Body of pancreas (tissue), 4 donors: ENCODE measurements around the gene ENG. TPM values are rescaled to one million over a fixed set of nuclear protein-coding genes. Genes with fewer than 3 reads are reported as not detected.

Experiments used
- ATAC-seq: fragments of 150-250 bp; one replicate; pipeline ENCODE4 v1.9.1; 2016
- DNase-seq, 4 donors: peaks; one replicate each; pipeline ENCODE4 v3.0.0-alpha.2; 2019
- H3K27ac ChIP-seq, 4 donors: fragments of 200-600 bp; sonication (generic); 1 replicate in 3 of 4; 2 replicates in 1 of 4; pipeline versions ENCODE4 v1.5.1 to v1.6.1; 2016 to 2019; ENCODE audit warnings: mild to moderate bottlenecking in 1 of 4, mixed read lengths in 1 of 4, moderate library complexity in 1 of 4
- H3K27me3 ChIP-seq, 2 donors: fragments of 200-600 bp; sonication (generic); one replicate each; pipeline ENCODE4 v1.6.0; 2016; ENCODE audit warnings: mild to moderate bottlenecking in 1 of 2
- H3K36me3 ChIP-seq, 2 donors: fragments of 200-600 bp; sonication (generic); replicated peaks in 1 of 2; 2 replicates each; pipeline ENCODE4 v1.5.1; 2016; ENCODE audit warnings: low read depth in 2 of 2; ENCODE audit not compliant: insufficient read depth in 1 of 2
- H3K4me1 ChIP-seq: fragments of 200-600 bp; sonication (generic); one replicate; pipeline ENCODE4 v1.6.0; 2016
- H3K4me3 ChIP-seq, 2 donors: fragments of 200-600 bp; sonication (generic); 1 replicate in 1 of 2; 2 replicates in 1 of 2; pipeline ENCODE4 v1.5.1; 2016 to 2019
- H3K9me3 ChIP-seq, 3 donors: fragments of 200-600 bp; sonication (generic); 1 replicate in 2 of 3; 2 replicates in 1 of 3; pipeline ENCODE4 v1.5.1; 2016
- CTCF ChIP-seq, 7 experiments: fragments of 450-650 bp in 4 of 7; fragments of 200-600 bp in 3 of 7; sonication (generic) in 3 of 7; IDR thresholded peaks; one replicate each; pipeline ENCODE4 v1.5.1; 2016 to 2019; ENCODE audit warnings: antibody characterized with exemption in 7 of 7
- POLR2A ChIP-seq, 3 donors: fragments of 450-650 bp; IDR thresholded peaks; one replicate each; pipeline ENCODE4 v1.6.1; 2016; ENCODE audit warnings: antibody characterized with exemption in 3 of 3, mild to moderate bottlenecking in 2 of 3
- WGBS, 2 donors: methylation state at CpG; one replicate each; pipeline ENCODE4 v1.1.5; 2017; 5-methylcytosine and 5-hydroxymethylcytosine counted together
- intact Hi-C: fragments of 100-400 bp; cut with DNase I; formaldehyde crosslinking; loops from one replicate; pipeline ENCODE4 v1.15.1; 2023
- total RNA-seq, 2 donors: library from RNA; depleted of rRNA; stranded (reverse); fragments of >200 nt; gene quantifications; one replicate each; pipeline ENCODE4 v1.1.0, GENCODE V29; 2016

The ENG gene
- total RNA-seq, 2 donors from 2014 or later, result 20.2 to 26.7 TPM

- peak overlapping the region; percentile 36 to 89 (median 78) for H3K27ac ChIP-seq
- ATAC-seq (peak; percentile 70), DNase-seq (peak; percentile 77 to 89 (median 88))
- H3K36me3 ChIP-seq, result peaks cover 16 to 23% of the 10 kb centered on the region in 2 donors
- intact Hi-C loops, result no loop called here
- TF ChIP-seq POLR2A (IDR thresholded peaks at IDR 0.05) (no peak), CTCF (IDR thresholded peaks at IDR 0.05) (no peak)
- peaks cover 0 to 15% (median 0%) of the 10 kb centered on the region in 3 donors for H3K9me3 ChIP-seq
- H3K4me3 ChIP-seq, result no peak overlapping the region
- WGBS, 2 donors, result 6 to 8% methylated on average over 10 to 19 of the region's 19 CpGs
- no peaks in the 10 kb centered on the region for H3K27me3 ChIP-seq
- peaks cover 34% of the 10 kb centered on the region for H3K4me1 ChIP-seq
Measured at GRCh38 chr9:127897193-127897692, 42.8 kb upstream of the ENG start.

- TF ChIP-seq CTCF (IDR thresholded peaks at IDR 0.05), result no peak
- no peak for TF ChIP-seq POLR2A (IDR thresholded peaks at IDR 0.05)
- intact Hi-C loops, result no loop called here
- no peak overlapping the region for H3K4me3 ChIP-seq
- DNase-seq (no peak), ATAC-seq (no peak)
- H3K9me3 ChIP-seq, result peaks cover 0 to 15% (median 0%) of the 10 kb centered on the region in 3 donors
- H3K27ac ChIP-seq, result peak overlapping the region; percentile 22 to 89 (median 78)
- no peaks in the 10 kb centered on the region for H3K27me3 ChIP-seq
- H3K4me1 ChIP-seq, result peaks cover 34% of the 10 kb centered on the region
- WGBS, 2 donors, result 65 to 70% methylated on average over 11 to 15 of the region's 16 CpGs
- H3K36me3 ChIP-seq, result peaks cover 16 to 23% of the 10 kb centered on the region in 2 donors
Measured at GRCh38 chr9:127896395-127897192, 42.1 kb upstream of the ENG start.

DNA sequence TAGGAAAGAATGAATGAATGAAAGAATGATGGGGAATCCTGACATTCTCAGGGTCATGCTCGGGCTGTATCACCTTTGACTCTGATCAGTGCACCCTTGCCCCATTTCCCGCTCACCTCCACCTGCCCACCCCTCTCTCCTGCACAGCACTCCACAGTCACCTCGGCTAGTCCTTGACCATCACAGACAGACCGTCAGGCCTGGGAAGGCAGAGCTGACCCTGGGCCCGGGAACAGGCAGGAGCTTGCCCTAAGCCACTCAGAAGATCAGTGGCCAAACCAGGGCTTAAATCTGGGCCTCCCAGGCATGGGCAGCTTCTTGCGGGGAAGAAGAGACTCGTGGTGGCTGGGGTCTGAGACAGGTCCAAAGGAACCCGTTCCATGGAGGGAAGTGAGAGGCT is 41.4 kb upstream of the ENG start:
- H3K4me3 ChIP-seq, result no peak overlapping the region
- 92 to 97% methylated on average over 8 of the region's 8 CpGs for WGBS, 2 donors
- no peaks in the 10 kb centered on the region for H3K27me3 ChIP-seq
- no peak for TF ChIP-seq POLR2A (IDR thresholded peaks at IDR 0.05)
- TF ChIP-seq CTCF (IDR thresholded peaks at IDR 0.05), result no peak
- H3K4me1 ChIP-seq, result peaks cover 29% of the 10 kb centered on the region
- peaks cover 0 to 15% (median 0%) of the 10 kb centered on the region in 3 donors for H3K9me3 ChIP-seq
- no peak overlapping the region for H3K27ac ChIP-seq
- DNase-seq (no peak), ATAC-seq (no peak)
- H3K36me3 ChIP-seq, result peaks cover 16 to 25% of the 10 kb centered on the region in 2 donors
- intact Hi-C loops, result no loop called here

GRCh38 chr9:127893392-127893791 is 38.9 kb upstream of the ENG start:
- intact Hi-C loops, result no loop called here
- 94 to 96% methylated on average over 4 of the region's 4 CpGs for WGBS, 2 donors
- H3K9me3 ChIP-seq, result peaks cover 0 to 15% (median 0%) of the 10 kb centered on the region in 3 donors
- H3K36me3 ChIP-seq, result peaks cover 21 to 28% of the 10 kb centered on the region in 2 donors
- ATAC-seq (no peak), DNase-seq (no peak)
- TF ChIP-seq CTCF (IDR thresholded peaks at IDR 0.05) (no peak), POLR2A (IDR thresholded peaks at IDR 0.05) (no peak)
- H3K27me3 ChIP-seq, result no peaks in the 10 kb centered on the region
- H3K27ac ChIP-seq, result no peak overlapping the region
- H3K4me3 ChIP-seq, result no peak overlapping the region
- H3K4me1 ChIP-seq, result peaks cover 20% of the 10 kb centered on the region
